GM18526 (cell line): ENCODE measurements around the gene C1QB.

Source experiments
- POLR2A ChIP-seq: IDR thresholded peaks from 3 replicates; pipeline ENCODE4 v1.6.1; 2011; ENCODE audit not compliant: insufficient read length; ENCODE audit errors: extremely low read depth

C1QB gene

DNA sequence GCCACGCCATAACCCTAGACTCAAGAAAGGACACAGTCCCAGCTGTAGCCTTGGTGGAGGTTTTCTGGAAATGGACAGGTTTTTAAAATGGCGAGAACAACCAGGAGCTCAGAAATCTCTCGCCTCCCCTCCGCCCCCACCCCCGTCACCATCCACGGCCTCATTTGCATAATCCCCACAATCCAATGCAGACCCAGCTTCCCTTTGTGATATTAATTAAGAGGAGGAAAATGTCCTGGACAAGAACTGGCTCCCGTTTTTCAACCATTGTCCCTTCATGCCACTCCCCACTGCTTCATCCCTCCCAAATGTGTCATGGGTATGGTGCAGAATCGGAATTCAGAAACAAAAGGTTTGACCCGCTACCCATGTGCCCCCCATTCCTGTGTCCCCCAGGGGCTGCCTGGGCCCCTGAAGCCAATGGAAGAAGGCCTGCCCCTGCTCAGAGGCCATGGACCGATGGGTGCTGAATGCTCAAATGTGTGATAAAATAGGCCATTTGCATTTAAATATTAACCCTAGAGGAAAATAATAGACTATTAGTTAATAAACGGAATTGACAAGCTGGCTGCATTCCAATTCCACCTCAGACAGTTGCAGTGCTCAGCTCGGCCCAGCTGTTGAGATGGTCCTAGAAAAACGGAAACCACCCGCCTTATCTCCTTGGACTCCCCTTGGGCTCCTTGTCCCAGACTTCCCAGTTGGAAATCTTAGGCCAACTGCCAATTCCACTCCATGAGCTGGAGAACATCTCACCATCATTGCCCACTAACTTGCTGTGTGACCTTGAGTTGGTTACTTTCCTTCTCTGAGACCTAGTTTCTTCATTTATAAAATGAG is 46.9 kb downstream of the C1QB start:
- TF ChIP-seq POLR2A, result no peak

DNA sequence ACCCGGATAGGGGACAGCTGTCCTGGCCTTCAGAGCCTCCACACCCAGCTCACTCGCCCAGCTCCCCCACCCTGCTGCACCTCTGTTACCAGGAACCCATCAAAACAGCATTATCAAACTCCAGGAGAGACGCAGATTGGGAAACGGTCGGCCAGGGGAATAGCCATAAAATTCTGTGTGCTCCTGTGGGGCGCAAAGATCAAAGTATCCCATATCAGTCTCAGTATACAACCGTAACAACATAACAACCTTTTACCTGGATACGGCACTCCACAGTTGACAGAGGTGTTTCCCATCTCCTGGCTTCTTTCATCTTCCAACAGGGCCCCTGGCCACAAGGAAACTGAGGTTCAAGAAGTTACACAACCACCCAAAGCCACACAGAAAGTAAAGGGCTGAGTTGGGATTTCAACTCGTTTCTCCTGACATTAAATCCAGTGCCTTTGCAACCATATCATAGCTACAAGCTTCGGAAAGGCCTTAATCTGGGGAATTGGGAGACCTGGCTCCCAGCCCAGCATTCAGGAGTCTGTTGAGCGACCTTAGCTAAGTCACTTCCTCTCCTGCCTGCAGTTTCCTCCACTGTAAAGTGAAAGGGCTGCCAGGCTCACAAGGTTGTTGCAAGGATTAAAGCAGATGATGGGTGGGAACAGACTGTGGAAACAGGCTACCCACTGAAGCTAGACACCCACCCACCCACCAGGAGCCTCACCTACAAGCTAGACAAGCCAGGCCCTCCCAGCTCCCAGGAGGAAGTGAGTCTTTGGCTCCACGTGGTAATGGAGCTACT is 49.5 kb downstream of the C1QB start:
- TF ChIP-seq POLR2A, result no peak

DNA sequence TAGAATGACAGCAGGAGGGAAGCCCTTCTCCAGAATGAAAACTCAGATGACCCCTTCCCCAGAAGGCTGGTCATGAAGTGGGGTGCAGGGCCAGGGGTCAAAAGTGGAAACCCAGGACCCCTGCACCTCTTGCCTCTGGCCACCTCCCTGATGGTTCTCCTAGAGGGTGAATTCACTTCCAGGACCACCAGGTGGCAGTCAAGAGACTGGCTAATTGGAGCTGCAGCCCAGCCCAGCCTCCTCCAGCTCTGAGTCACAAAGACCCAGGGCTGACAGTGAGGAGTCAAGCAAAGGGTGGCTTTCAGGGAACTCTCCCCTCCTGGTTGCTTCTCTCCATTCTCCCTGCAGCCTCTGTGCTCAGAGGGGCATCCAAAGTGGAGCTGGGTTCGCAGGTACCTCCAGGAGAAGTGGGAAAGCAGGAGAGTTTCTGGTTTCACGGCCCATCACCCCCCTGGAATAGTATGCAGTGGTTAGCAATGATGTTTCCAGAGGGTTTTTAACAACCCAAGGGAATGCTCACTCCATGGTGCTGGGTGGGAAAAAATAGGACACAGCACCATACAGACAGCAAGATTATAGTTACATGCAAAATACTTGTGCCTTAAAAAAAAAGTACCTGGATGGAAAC is 51.5 kb downstream of the C1QB start:
- TF ChIP-seq POLR2A, result no peak

DNA sequence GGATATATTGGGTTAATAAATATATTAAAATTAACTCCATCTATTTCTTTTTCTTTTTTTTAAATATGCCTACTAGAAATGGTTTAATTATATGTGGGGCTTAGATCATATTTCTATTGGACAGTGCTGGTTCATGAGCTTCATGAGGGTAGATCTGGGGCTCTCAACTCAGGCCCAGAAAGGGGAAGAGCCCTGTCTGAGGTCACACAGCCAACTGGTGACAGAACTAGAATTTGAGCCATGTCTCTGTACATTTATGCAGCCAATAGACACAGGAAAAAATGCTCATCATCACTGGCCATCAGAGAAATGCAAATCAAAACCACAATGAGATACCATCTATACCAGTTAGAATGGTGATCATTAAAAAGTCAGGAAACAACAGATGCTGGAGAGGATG is 52.5 kb downstream of the C1QB start:
- no peak for TF ChIP-seq POLR2A

DNA sequence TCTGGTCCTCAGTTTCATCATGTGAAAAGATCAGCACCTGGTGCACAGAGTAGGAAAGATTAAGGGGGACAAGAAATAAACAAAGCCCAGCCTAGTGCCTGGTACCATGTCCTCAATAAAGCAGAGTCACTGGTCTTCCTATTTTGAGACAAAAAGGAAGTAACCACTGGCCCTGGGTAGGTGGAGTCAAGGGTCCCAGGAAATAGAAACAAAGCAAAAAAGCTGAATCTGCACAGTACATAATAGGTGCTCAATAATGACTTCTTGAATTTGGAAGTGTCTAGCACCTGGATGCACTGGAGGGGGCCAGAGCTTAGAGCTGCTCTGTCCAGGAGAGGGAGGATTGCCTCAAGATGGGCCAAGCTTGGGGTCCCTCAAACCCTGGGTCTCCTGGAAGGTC is 55.7 kb downstream of the C1QB start:
- TF ChIP-seq POLR2A, result no peak

DNA sequence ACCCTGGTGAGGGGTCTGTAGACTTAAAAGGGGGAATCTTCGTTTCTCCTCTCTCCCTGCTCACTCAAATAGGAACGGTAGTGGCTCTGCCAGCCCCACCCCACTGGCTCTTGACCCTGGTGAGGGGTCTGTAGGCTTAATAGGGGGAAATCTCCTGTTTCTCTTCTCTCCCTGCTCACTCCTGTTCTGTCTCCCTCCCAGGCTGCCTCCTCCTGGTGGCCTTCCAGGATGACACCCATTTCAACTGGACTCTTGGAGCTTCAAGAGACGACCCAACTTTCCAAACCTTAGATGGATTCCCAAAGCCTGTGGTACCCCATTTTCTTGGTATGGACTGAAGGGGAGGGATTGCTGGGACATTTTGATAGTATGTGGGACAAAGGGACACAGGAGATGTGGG is 56.2 kb downstream of the C1QB start:
- TF ChIP-seq POLR2A, result no peak

DNA sequence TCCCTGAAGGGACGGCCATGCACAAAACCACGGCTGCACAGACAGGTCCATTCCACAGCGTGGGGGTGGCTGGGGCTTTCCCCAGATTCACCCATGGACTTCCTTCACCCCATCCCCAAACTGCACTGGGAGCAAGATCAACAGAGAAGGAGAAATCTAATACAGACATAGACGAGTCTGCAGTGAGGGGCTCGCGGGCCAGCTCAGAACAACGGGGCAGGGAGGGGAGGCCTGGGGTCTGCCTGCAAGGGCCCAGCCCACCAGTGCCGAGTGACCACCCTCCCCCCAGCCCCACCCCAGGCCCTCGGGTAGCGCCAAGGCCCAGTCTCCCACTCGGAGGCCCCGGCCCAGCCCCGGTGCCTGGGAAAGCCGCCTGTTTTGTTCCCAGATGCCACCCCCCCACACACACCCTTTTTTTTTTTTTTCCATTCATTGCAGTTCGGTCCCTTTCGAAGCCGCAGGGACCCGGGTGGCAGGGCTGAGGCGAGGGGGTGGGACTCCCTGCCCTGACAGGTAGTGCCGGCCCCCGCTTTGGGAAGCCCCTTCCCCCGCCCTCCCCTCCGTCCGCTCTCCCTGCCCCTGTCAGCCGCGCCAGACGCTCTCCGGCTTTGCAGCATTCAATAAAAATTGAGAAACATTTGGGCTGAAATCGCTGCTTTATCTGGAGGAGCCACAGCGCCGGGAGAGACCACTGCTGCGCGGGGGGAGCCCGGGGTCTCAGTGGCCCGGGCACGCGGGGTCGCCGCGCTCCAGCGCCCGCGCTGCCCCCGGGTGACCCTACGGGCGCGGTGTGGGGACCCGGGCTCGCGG is 57.1 kb downstream of the C1QB start:
- no peak for TF ChIP-seq POLR2A

DNA sequence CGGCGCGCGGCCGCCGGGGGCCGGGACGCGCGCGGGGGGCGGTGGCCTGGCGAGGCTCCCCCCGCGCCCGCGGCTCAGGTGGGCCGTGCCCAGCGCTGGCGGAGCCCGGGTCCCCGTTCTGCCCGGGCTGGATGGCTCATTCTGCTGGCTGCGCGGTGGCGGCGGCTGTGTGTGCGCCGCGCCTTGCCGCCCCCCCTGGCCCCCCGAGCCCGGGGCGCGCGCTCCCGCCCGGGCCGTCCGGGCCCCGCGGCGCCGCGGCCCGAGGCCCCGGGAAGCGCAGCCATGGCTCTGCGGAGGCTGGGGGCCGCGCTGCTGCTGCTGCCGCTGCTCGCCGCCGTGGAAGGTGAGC is 57.6 kb downstream of the C1QB start, which contains the start of gene EPHB2:
Gene EPHB2 (plus strand): TSS at position 139 of the 349 bp plus-strand sequence. CDS start 144 bp downstream, at position 283.
- TF ChIP-seq POLR2A, result no peak

DNA sequence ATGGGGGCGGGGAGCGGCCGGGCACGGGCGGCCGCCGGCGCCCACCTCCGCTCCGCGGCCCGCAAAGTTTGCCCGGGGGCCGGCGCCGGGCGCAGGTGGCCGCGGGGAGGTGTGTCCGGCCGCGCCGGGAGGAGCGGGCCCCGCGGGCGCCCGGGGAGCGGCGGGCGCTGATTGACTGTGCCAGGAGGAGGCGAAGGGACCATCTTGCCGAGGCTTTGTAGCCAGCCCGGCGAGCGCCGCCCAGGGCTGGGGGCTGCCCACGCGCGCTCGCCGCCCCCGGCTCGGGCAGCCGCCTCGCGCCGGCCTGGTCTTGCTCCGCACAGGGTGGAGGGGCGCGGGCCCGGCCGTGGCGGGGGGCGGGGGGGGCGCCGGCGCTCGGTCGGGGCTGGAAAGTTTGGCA is 58.0 kb downstream of the C1QB start:
- no peak for TF ChIP-seq POLR2A
